Astrocyte (in vitro differentiated cells and primary cell): ENCODE results near the gene PAX5. TPM values are rescaled to one million over a fixed set of nuclear protein-coding genes. Genes with fewer than 3 reads are reported as not detected.

Source experiments
- DNase-seq: peaks from one replicate; pipeline ENCODE4 v3.0.0-alpha.2; 2010; ENCODE audit warnings: low read depth
- FAIRE-seq: peaks from 2 replicates; lab custom pipeline; 2011; peaks lifted over from hg19 to GRCh38; lab: Jason Lieb, UNC
- H2AFZ ChIP-seq: 2 replicates; pipeline ENCODE4 v1.6.0; 2012; ENCODE audit warnings: low read depth, low read length, inconsistent platforms
- H3K27ac ChIP-seq: 2 replicates; pipeline ENCODE4 v1.5.1; 2011; ENCODE audit warnings: low read depth, low read length, inconsistent platforms
- H3K27me3 ChIP-seq: 2 replicates; pipeline ENCODE4 v1.6.0; 2011; ENCODE audit warnings: low read length, inconsistent platforms; ENCODE audit not compliant: insufficient read depth
- H3K36me3 ChIP-seq: 2 replicates; pipeline ENCODE4 v1.5.1; 2011; ENCODE audit warnings: low read length, inconsistent platforms; ENCODE audit not compliant: insufficient read depth
- H3K4me1 ChIP-seq: 2 replicates; pipeline ENCODE4 v1.5.1; 2011; ENCODE audit warnings: low read length, inconsistent platforms; ENCODE audit not compliant: insufficient read depth
- H3K4me2 ChIP-seq: 2 replicates; pipeline ENCODE4 v1.6.0; 2012; ENCODE audit warnings: low read length, inconsistent platforms
- H3K4me3 ChIP-seq: 2 replicates; pipeline ENCODE4 v1.5.1; 2011; ENCODE audit warnings: low read depth, mild to moderate bottlenecking, low read length, inconsistent platforms; ENCODE audit not compliant: insufficient read depth
- H3K79me2 ChIP-seq: 2 replicates; pipeline ENCODE4 v1.6.0; 2012; ENCODE audit warnings: mild to moderate bottlenecking, low read length, inconsistent platforms; ENCODE audit not compliant: insufficient read depth
- H3K9ac ChIP-seq: 2 replicates; pipeline ENCODE4 v1.6.0; 2012; ENCODE audit warnings: mild to moderate bottlenecking, low read length, inconsistent platforms
- H3K9me3 ChIP-seq: 2 replicates; pipeline ENCODE4 v1.5.1; 2012; ENCODE audit warnings: low read depth, mild to moderate bottlenecking, low read length, inconsistent platforms; ENCODE audit not compliant: insufficient read depth
- H4K20me1 ChIP-seq: 2 replicates; pipeline ENCODE4 v1.6.0; 2012; ENCODE audit warnings: low read length, inconsistent platforms; ENCODE audit not compliant: insufficient read depth
- H3K27ac Mint-ChIP-seq: one replicate; pipeline ENCODE4 v1.8.0; 2021; ENCODE audit warnings: mild to moderate bottlenecking, mixed read lengths; ENCODE audit not compliant: unreplicated experiment
- H3K27me3 Mint-ChIP-seq: one replicate; pipeline ENCODE4 v1.8.0; 2021; ENCODE audit warnings: low read depth, mixed read lengths; ENCODE audit not compliant: unreplicated experiment
- H3K36me3 Mint-ChIP-seq: one replicate; pipeline ENCODE4 v1.8.0; 2021; ENCODE audit warnings: low read depth, mixed read lengths; ENCODE audit not compliant: unreplicated experiment
- H3K4me1 Mint-ChIP-seq: one replicate; pipeline ENCODE4 v1.8.0; 2021; ENCODE audit warnings: low read depth, mixed read lengths; ENCODE audit not compliant: unreplicated experiment
- H3K4me3 Mint-ChIP-seq: one replicate; pipeline ENCODE4 v1.8.0; 2021; ENCODE audit warnings: mild to moderate bottlenecking, moderate library complexity, mixed read lengths; ENCODE audit not compliant: unreplicated experiment
- H3K9me3 Mint-ChIP-seq: one replicate; pipeline ENCODE4 v1.8.0; 2021; ENCODE audit warnings: mild to moderate bottlenecking, mixed read lengths; ENCODE audit not compliant: unreplicated experiment
- EZH2 ChIP-seq: IDR thresholded peaks from 2 replicates; pipeline ENCODE4 v1.6.1; 2012; ENCODE audit warnings: mild to moderate bottlenecking, low read length, inconsistent platforms; ENCODE audit not compliant: insufficient read depth
- total RNA-seq: library from RNA; stranded (reverse); gene quantifications from 2 replicates; pipeline ENCODE4 v1.2.1, GENCODE V29; 2021
- TF ChIP-seq, protein P1 (sequence below): IDR thresholded peaks from 2 replicates; pipeline ENCODE4 v1.5.1; 2011; ENCODE audit warnings: low read depth, mild to moderate bottlenecking, inconsistent platforms, low read length, moderate library complexity; ENCODE audit not compliant: insufficient read depth

The PAX5 gene
- total RNA-seq, 1 donor from 2014 or later: not detected

DNA sequence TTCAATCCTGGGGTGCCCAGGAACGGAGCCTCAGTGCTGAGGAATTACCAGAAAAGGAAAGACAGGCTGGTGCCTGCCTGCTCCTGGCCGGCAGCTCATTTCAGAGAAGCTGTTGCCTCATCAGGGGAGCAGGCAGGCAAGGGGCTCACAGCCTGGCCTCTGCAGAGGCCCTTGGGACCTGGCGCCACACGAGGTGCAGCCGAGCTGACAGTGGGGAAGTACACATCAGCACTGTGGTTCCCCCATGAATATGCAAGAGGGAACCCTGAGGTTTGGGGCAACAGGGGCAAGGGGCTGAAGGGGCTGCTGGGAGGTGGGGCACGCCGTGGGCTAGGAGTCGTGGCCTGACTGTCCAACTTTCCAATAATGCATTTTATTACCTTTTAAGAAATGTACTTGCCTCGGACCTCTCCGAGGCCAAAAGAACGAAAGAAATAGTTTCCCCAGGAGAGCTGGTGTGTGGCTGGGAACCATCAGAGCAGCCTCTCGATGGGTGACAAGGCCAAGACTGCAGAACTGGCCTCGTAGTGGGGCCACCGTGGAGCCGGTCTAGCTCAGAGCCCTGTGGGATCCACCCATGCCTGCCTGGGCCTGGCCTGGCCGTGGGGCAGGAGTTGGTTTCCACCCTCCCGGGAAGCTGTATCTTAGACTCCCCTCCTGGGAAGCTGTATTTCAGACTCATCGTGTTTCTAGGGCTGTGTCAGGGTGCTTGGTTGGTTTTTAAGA is 198.6 kb downstream of the PAX5 start:
- FAIRE-seq (no peak), DNase-seq (no peak)
- Histone ChIP-seq H3K9ac (no peak overlapping the region), H3K9me3 (no peaks in the 10 kb centered on the region), H3K4me2 (no peak overlapping the region), H3K4me3 (no peak overlapping the region), H3K4me1 (no peaks in the 10 kb centered on the region), H3K27ac (no peak overlapping the region), H4K20me1 (no peaks in the 10 kb centered on the region), H2AFZ (no peak overlapping the region), H3K27me3 (peaks cover 3% of the 10 kb centered on the region), H3K36me3 (no peaks in the 10 kb centered on the region), H3K79me2 (no peaks in the 10 kb centered on the region)
- peaks cover 43% of the 10 kb centered on the region for H3K27me3 Mint-ChIP-seq
- peaks cover 2% of the 10 kb centered on the region for H3K4me1 Mint-ChIP-seq
- H3K36me3 Mint-ChIP-seq: no peaks in the 10 kb centered on the region
- no peak overlapping the region for H3K4me3 Mint-ChIP-seq
- H3K27ac Mint-ChIP-seq: no peak overlapping the region
- TF ChIP-seq EZH2: no peak
- TF ChIP-seq, protein P1, sequence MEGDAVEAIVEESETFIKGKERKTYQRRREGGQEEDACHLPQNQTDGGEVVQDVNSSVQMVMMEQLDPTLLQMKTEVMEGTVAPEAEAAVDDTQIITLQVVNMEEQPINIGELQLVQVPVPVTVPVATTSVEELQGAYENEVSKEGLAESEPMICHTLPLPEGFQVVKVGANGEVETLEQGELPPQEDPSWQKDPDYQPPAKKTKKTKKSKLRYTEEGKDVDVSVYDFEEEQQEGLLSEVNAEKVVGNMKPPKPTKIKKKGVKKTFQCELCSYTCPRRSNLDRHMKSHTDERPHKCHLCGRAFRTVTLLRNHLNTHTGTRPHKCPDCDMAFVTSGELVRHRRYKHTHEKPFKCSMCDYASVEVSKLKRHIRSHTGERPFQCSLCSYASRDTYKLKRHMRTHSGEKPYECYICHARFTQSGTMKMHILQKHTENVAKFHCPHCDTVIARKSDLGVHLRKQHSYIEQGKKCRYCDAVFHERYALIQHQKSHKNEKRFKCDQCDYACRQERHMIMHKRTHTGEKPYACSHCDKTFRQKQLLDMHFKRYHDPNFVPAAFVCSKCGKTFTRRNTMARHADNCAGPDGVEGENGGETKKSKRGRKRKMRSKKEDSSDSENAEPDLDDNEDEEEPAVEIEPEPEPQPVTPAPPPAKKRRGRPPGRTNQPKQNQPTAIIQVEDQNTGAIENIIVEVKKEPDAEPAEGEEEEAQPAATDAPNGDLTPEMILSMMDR: no peak
- no peaks in the 10 kb centered on the region for H3K9me3 Mint-ChIP-seq

DNA sequence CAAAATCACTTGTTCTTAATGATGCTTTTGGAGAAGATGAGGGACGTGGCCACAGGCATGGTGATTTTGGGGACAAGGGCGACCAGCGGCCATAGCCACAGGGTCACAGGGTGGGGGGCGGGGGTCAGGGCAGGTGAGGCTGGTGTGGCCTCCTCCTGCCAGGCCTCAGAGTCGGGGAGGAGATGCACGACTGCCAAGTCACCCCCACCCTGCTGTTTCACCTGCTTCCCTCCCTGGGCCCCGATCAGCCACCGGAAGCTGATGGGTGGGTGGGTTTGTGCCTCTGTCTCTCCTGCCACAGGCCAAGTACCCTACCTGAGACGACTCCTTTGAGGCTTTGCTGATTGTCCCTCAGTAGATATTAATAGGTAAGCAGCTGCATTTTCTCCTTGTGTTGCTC is 199.3 kb downstream of the PAX5 start:
- H3K36me3 ChIP-seq: no peaks in the 10 kb centered on the region
- no peaks in the 10 kb centered on the region for H3K9me3 ChIP-seq
- no peaks in the 10 kb centered on the region for H4K20me1 ChIP-seq
- Mint-ChIP-seq H3K36me3 (no peaks in the 10 kb centered on the region), H3K4me1 (peaks cover 2% of the 10 kb centered on the region), H3K9me3 (no peaks in the 10 kb centered on the region), H3K27me3 (peaks cover 46% of the 10 kb centered on the region), H3K4me3 (no peak overlapping the region), H3K27ac (no peak overlapping the region)
- H3K79me2 ChIP-seq: no peaks in the 10 kb centered on the region
- no peak overlapping the region for H3K4me2 ChIP-seq
- FAIRE-seq (no peak), DNase-seq (no peak)
- H3K4me1 ChIP-seq: no peaks in the 10 kb centered on the region
- no peak overlapping the region for H3K27ac ChIP-seq
- TF ChIP-seq, protein P1: no peak
- TF ChIP-seq EZH2: no peak
- no peak overlapping the region for H2AFZ ChIP-seq
- peaks cover 6% of the 10 kb centered on the region for H3K27me3 ChIP-seq
- H3K4me3 ChIP-seq: no peak overlapping the region
- no peak overlapping the region for H3K9ac ChIP-seq

DNA sequence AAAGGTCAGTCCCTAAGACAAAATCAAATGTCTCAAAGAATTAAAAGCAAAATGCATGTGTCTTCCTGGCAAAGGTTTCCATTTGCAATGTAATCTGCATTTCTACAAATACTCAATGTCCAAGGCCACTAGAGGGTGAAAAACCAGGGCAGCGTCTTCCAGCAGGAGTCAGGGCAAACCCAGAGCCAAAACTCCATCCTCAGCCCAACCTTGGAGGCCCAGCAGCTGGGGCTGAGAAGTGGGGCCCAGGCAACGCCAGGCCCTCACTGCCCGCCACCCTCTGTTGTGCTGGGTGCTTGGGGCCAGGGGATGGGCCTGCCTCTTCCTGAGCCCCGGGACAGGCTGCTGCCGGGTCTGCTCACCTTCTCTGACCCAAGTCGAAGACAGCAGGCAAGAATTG is 200.1 kb downstream of the PAX5 start:
- Histone ChIP-seq H3K27me3 (peaks cover 6% of the 10 kb centered on the region), H3K4me1 (no peaks in the 10 kb centered on the region), H3K4me3 (no peak overlapping the region), H3K4me2 (no peak overlapping the region), H3K79me2 (no peaks in the 10 kb centered on the region), H3K36me3 (no peaks in the 10 kb centered on the region), H3K27ac (no peak overlapping the region), H4K20me1 (no peaks in the 10 kb centered on the region), H3K9me3 (no peaks in the 10 kb centered on the region), H2AFZ (no peak overlapping the region), H3K9ac (no peak overlapping the region)
- H3K9me3 Mint-ChIP-seq: no peaks in the 10 kb centered on the region
- H3K27ac Mint-ChIP-seq: no peak overlapping the region
- no peaks in the 10 kb centered on the region for H3K36me3 Mint-ChIP-seq
- H3K4me1 Mint-ChIP-seq: peaks cover 2% of the 10 kb centered on the region
- peaks cover 52% of the 10 kb centered on the region for H3K27me3 Mint-ChIP-seq
- no peak for DNase-seq
- FAIRE-seq: no peak
- TF ChIP-seq, protein P1: no peak
- no peak for TF ChIP-seq EZH2
- no peak overlapping the region for H3K4me3 Mint-ChIP-seq
